AG08396 (cell line): ENCODE results near the gene RGS8.

Source experiments
- DNase-seq: peaks from one replicate; pipeline ENCODE4 v3.0.0; 2012; ENCODE audit warnings: low spot score, mixed read lengths

Gene RGS8

DNA sequence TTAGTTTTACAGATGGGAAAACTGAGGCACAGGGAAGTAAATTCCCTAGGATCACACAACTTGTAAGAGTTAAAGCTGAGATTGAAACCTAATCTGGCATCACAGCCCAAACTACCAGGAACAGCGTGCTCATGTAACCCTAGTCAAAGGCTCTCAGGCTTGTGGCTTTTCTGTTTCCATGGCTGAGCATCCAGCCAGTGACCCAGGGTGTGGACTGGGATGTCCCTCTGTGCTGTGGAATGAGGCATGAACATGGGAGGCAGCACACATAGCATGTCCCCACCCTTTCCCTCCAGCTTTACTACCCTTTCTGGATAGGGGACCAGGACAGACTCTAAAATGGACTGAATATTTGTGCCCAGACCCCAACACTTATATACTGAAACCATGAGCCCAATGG lies 45.1 kb downstream of the RGS8 start:
- DNase-seq, result no peak

DNA sequence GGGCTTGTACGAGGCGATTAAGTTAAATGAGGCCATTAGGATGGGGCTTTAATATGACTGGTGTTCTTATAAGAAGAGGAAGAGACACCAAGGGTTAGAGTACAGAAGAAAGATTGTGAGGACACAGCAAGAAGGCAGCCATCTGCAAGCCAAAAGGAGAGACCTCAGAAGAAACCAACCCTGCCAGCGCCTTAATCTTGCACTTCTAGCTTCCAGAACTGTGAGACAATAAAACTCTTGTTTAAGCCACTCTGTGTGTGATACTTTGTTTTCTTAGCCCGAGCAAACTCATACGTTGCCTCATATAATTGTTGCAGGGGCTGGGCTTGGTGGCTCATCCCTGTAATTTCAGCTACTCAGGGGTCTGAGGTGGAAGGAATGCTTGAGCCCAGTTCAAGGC lies 46.6 kb downstream of the RGS8 start:
- no peak for DNase-seq

DNA sequence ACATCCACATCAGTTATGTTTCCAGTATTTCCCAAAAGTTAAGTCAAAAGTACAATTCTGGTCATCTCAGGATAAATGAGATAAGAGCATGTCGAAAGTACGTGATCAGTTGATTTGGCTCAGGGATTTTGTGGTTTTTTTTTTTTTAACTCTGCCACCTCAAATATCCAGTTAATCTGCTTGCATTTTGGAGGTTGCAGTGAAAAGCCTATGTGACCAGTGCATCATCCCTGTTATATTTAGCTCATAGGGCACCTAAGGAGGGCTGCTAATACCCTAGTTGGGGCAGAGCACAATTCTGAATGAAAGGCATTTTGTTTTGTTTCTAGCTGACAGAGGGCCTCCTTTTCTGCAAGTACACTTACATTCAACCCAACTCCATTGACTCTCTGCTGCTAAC lies 48.5 kb downstream of the RGS8 start:
- no peak for DNase-seq
